IMR-90 (cell line): ENCODE data around the gene ASB7. TPM values are rescaled to one million over a fixed set of nuclear protein-coding genes. Genes with fewer than 3 reads are reported as not detected.

ENCODE experiments used
- ATAC-seq: fragments of 200-7000 bp; cut with Tn5 transposase; 2 replicates; pipeline ENCODE4 v1.9.1; 2020; ENCODE audit warnings: low read depth, mild to moderate bottlenecking, moderate library complexity
- BruUV-seq: library from RNA; stranded (reverse); fragments of 400-500 nt; replicated peaks from 2 replicates; lab custom pipeline; 2021; lab: Mats Ljungman, UMichigan
- CTCF ChIA-PET: fragments of 300-600 bp; formaldehyde crosslinking; extraction: SDS; loops from one replicate; lab custom pipeline; 2021; ENCODE audit warnings: antibody characterized with exemption; lab: Yijun Ruan, JAX
- POLR2A ChIA-PET: fragments of 300-600 bp; sonication (Branson Sonifier 250); formaldehyde crosslinking; loops from one replicate; lab custom pipeline; 2022; ENCODE audit warnings: antibody characterized with exemption; ENCODE audit not compliant: unreplicated experiment; lab: Charles Lee
- DNase-seq: peaks from one replicate; pipeline ENCODE4 v3.0.0; 2013
- H2AFZ ChIP-seq: replicated peaks from 2 replicates; pipeline ENCODE3; 2013; ENCODE audit warnings: low read length, mild to moderate bottlenecking; ENCODE audit not compliant: poor library complexity
- H2AK5ac ChIP-seq: 2 replicates; pipeline ENCODE4 v1.6.1; 2013; ENCODE audit warnings: low read depth, low read length, inconsistent platforms
- H2AK9ac ChIP-seq: replicated peaks from 2 replicates; pipeline ENCODE3; 2013; ENCODE audit warnings: mild to moderate bottlenecking, low read depth, low read length, moderate library complexity; ENCODE audit not compliant: poor library complexity
- H2BK120ac ChIP-seq: 2 replicates; pipeline ENCODE4 v1.6.1; 2013; ENCODE audit warnings: low read depth, low read length, inconsistent platforms
- H2BK15ac ChIP-seq: 3 replicates; pipeline ENCODE4 v1.6.1; 2013; ENCODE audit warnings: low read depth, low read length, inconsistent platforms
- H2BK20ac ChIP-seq: 2 replicates; pipeline ENCODE4 v1.6.1; 2013; ENCODE audit warnings: low read depth, mild to moderate bottlenecking, inconsistent platforms, low read length, moderate library complexity
- H2BK5ac ChIP-seq: 2 replicates; pipeline ENCODE4 v1.6.1; 2013; ENCODE audit warnings: mild to moderate bottlenecking, low read depth, low read length, inconsistent platforms; ENCODE audit not compliant: poor library complexity, severe bottlenecking
- H3K14ac ChIP-seq: replicated peaks from 2 replicates; pipeline ENCODE4 v1.6.1; 2013; ENCODE audit warnings: low read depth, low read length, inconsistent platforms
- H3K18ac ChIP-seq: 2 replicates; pipeline ENCODE4 v1.6.1; 2013; ENCODE audit warnings: low read depth, low read length, control low read depth
- H3K23ac ChIP-seq: 2 replicates; pipeline ENCODE4 v1.6.1; 2013; ENCODE audit warnings: low read depth, low read length, inconsistent platforms
- H3K27ac ChIP-seq: 2 replicates; pipeline ENCODE4 v1.5.1; 2013; ENCODE audit warnings: mild to moderate bottlenecking, control low read depth, low read length; ENCODE audit not compliant: insufficient read depth
- H3K27me3 ChIP-seq: 2 replicates; pipeline ENCODE4 v1.6.1; 2013; ENCODE audit warnings: low read length; ENCODE audit not compliant: control insufficient read depth, insufficient read depth
- H3K36me3 ChIP-seq: 2 replicates; pipeline ENCODE4 v1.6.1; 2013; ENCODE audit warnings: low read length, mixed read lengths; ENCODE audit not compliant: control insufficient read depth, insufficient read depth
- H3K4ac ChIP-seq: 2 replicates; pipeline ENCODE4 v1.6.1; 2013; ENCODE audit warnings: low read depth, low read length, inconsistent platforms
- H3K4me1 ChIP-seq: 2 replicates; pipeline ENCODE4 v1.6.1; 2013; ENCODE audit warnings: low read length, mixed read lengths; ENCODE audit not compliant: control insufficient read depth, insufficient read depth
- H3K4me2 ChIP-seq: 2 replicates; pipeline ENCODE4 v1.6.1; 2013; ENCODE audit warnings: low read depth, mild to moderate bottlenecking, control low read depth, low read length, moderate library complexity
- H3K4me3 ChIP-seq: 2 replicates; pipeline ENCODE4 v1.5.1; 2013; ENCODE audit warnings: low read depth, mild to moderate bottlenecking, control low read depth, low read length, moderate library complexity; ENCODE audit not compliant: insufficient read depth
- H3K56ac ChIP-seq: 2 replicates; pipeline ENCODE4 v1.6.1; 2013; ENCODE audit warnings: low read length, inconsistent platforms; ENCODE audit not compliant: insufficient read depth; ENCODE audit errors: extremely low read depth
- H3K79me1 ChIP-seq, 2 experiments: 2 replicates each; pipeline ENCODE4 v1.6.1; 2013; ENCODE audit warnings: low read length in 2 of 2, inconsistent platforms in 1 of 2, low read depth in 1 of 2
- H3K9ac ChIP-seq: 2 replicates; pipeline ENCODE4 v1.6.1; 2013; ENCODE audit warnings: low read depth, low read length, control low read depth
- H3K9me1 ChIP-seq: 2 replicates; pipeline ENCODE4 v1.6.1; 2013; ENCODE audit warnings: low read length, inconsistent platforms; ENCODE audit not compliant: insufficient read depth
- H3K9me3 ChIP-seq: 2 replicates; pipeline ENCODE4 v1.6.1; 2013; ENCODE audit warnings: low read length; ENCODE audit not compliant: control insufficient read depth, insufficient read depth
- H4K20me1 ChIP-seq: 2 replicates; pipeline ENCODE4 v1.6.1; 2013; ENCODE audit warnings: low read length, inconsistent platforms; ENCODE audit not compliant: insufficient read depth
- H4K5ac ChIP-seq: 2 replicates; pipeline ENCODE4 v1.6.1; 2013; ENCODE audit warnings: mild to moderate bottlenecking, low read depth, low read length, control low read depth
- H4K8ac ChIP-seq, 2 experiments: 2 replicates each; pipeline ENCODE4 v1.6.1; 2013; ENCODE audit warnings: low read depth in 2 of 2, low read length in 2 of 2, control low read depth in 1 of 2, inconsistent platforms in 1 of 2
- H4K91ac ChIP-seq: 2 replicates; pipeline ENCODE4 v1.6.1; 2013; ENCODE audit warnings: low read depth, low read length, inconsistent platforms; ENCODE audit not compliant: insufficient read depth
- BHLHE40 ChIP-seq: fragments of 150-350 bp; IDR thresholded peaks from 2 replicates; pipeline ENCODE4 v1.6.1; 2016; ENCODE audit warnings: mild to moderate bottlenecking, low read depth, low read length
- CEBPB ChIP-seq: IDR thresholded peaks from 2 replicates; pipeline ENCODE4 v1.6.1; 2012; ENCODE audit warnings: low read depth, low read length, improper control_type of control experiment
- CHD1 ChIP-seq: IDR thresholded peaks from 2 replicates; pipeline ENCODE4 v1.6.1; 2012; ENCODE audit warnings: low read depth, low read length, improper control_type of control experiment
- FOS ChIP-seq: fragments of 150-350 bp; IDR thresholded peaks from 2 replicates; pipeline ENCODE4 v1.6.1; 2016; ENCODE audit warnings: low read depth, low read length
- MAFK ChIP-seq: IDR thresholded peaks from 2 replicates; pipeline ENCODE4 v1.6.1; 2012; ENCODE audit warnings: low read depth, low read length, improper control_type of control experiment
- NFE2L2 ChIP-seq: fragments of 150-350 bp; IDR thresholded peaks from 2 replicates; pipeline ENCODE4 v1.6.1; 2016; ENCODE audit warnings: low read depth, mild to moderate bottlenecking, low read length
- RCOR1 ChIP-seq: IDR thresholded peaks from 2 replicates; pipeline ENCODE4 v1.6.1; 2012; ENCODE audit warnings: mild to moderate bottlenecking, low read length, improper control_type of control experiment; ENCODE audit not compliant: insufficient replicate concordance
- USF2 ChIP-seq: fragments of 150-350 bp; IDR thresholded peaks from 2 replicates; pipeline ENCODE4 v1.6.1; 2017; ENCODE audit warnings: mild to moderate bottlenecking, antibody characterized with exemption, low read length, low read depth
- WGBS, 2 experiments: methylation state at CpG; one replicate each; pipeline versions ENCODE4 v1.1.5 to v1.1.7; 2013; ENCODE audit warnings: missing lambda C conversion rate in 2 of 2; ENCODE audit not compliant: insufficient read length in 1 of 2; ENCODE audit errors: extremely low coverage in 2 of 2; 5-methylcytosine and 5-hydroxymethylcytosine counted together
- dilution Hi-C: fragments of 300-500 bp; cut with HindIII; formaldehyde crosslinking; loops from one replicate; pipeline ENCODE4 v1.14.3; 2018; ENCODE audit warnings: low sequenced_read_pairs; ENCODE audit not compliant: unreplicated experiment
- in situ Hi-C: fragments of 300-500 bp; cut with MboI; formaldehyde crosslinking; loops from 3 replicates; pipeline ENCODE4 v1.14.3; 2019; ENCODE audit warnings: low sequenced_read_pairs, inconsistent platforms, mixed read lengths
- intact Hi-C: fragments of 100-400 bp; cut with micrococcal nuclease; formaldehyde crosslinking; loops from 2 replicates; pipeline ENCODE4 v1.10.0; 2022
- polyA plus RNA-seq, 3 experiments: library from polyadenylated mRNA; depleted of rRNA; stranded (reverse); fragments of >200 nt; gene quantifications; 2 replicates each; pipeline ENCODE4 v1.2.3, GENCODE V29; 2012; ENCODE audit warnings: low replicate concordance in 1 of 3
- total RNA-seq: library from RNA; depleted of rRNA; stranded (reverse); fragments of >200 nt; gene quantifications from 2 replicates; pipeline ENCODE4 v1.2.3, GENCODE V29; 2012
- TF ChIP-seq, protein P1 (sequence below): fragments of 150-350 bp; IDR thresholded peaks from 2 replicates; pipeline ENCODE4 v1.6.1; 2016; ENCODE audit warnings: low read depth, mild to moderate bottlenecking, low read length, moderate library complexity, borderline replicate concordance

Gene ASB7
- total and polyA plus RNA-seq, 2 of the 4 experiments (the other 2 are of a cell fraction) = 7.7 to 16.7 TPM

- intact Hi-C loops = no loop called here
- no peak overlapping the region for H2AK9ac ChIP-seq
- in situ Hi-C loops = no loop called here
- H2BK20ac ChIP-seq = no peak overlapping the region
- ChIA-PET CTCF (no interaction called here), POLR2A (no interaction called here)
- H3K4me3 ChIP-seq = no peak overlapping the region
- no peak overlapping the region for H3K4ac ChIP-seq
- no peak overlapping the region for H3K4me2 ChIP-seq
- no peak for DNase-seq
- H2AFZ ChIP-seq = no peak overlapping the region
- no peak overlapping the region for H3K27ac ChIP-seq
- H3K79me1 ChIP-seq = peaks cover 4% of the 10 kb centered on the region in 2 experiments; a peak in 3 of 4 replicates
- H3K23ac ChIP-seq = no peak overlapping the region
- H4K5ac ChIP-seq = no peak overlapping the region
- H3K36me3 ChIP-seq = peaks cover 4% of the 10 kb centered on the region; the same call in 1 of the 2 replicates
- no peaks in the 10 kb centered on the region for H3K27me3 ChIP-seq
- no peaks in the 10 kb centered on the region for H3K4me1 ChIP-seq
- H3K18ac ChIP-seq = no peak overlapping the region
- ATAC-seq = no peak
- H2BK5ac ChIP-seq = no peak overlapping the region
- BruUV-seq = no TSS peak
- H3K9ac ChIP-seq = no peak overlapping the region
- 100% methylated on average over 2 of the region's 5 CpGs; no CpG with 5 or more reads in 1 of the 2 experiments for WGBS, 2 experiments
- H3K56ac ChIP-seq = no peak overlapping the region
- dilution Hi-C loops = no loop called here
- H2BK15ac ChIP-seq = no peak overlapping the region
- no peak overlapping the region for H4K91ac ChIP-seq
- H3K14ac ChIP-seq = no peak overlapping the region
- no peak for TF ChIP-seq NFE2L2
- TF ChIP-seq, protein P1, sequence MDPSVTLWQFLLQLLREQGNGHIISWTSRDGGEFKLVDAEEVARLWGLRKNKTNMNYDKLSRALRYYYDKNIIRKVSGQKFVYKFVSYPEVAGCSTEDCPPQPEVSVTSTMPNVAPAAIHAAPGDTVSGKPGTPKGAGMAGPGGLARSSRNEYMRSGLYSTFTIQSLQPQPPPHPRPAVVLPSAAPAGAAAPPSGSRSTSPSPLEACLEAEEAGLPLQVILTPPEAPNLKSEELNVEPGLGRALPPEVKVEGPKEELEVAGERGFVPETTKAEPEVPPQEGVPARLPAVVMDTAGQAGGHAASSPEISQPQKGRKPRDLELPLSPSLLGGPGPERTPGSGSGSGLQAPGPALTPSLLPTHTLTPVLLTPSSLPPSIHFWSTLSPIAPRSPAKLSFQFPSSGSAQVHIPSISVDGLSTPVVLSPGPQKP = no peak
- TF ChIP-seq MAFK = no peak
- TF ChIP-seq USF2 = no peak
- no peak for TF ChIP-seq BHLHE40
- TF ChIP-seq RCOR1 = no peak
- no peak for TF ChIP-seq FOS
- TF ChIP-seq CHD1 = no peak
- 0 out of 2 replicates have a peak, but pooled peaks have one; percentile 46 for TF ChIP-seq CEBPB
- 0 out of 2 replicates have a peak, but pooled peaks cover 2% of the 10 kb centered on the region for H3K9me1 ChIP-seq
- no peaks in the 10 kb centered on the region for H3K9me3 ChIP-seq
- no peak overlapping the region for H2AK5ac ChIP-seq
- H4K20me1 ChIP-seq = no peaks in the 10 kb centered on the region; the same call in 1 of the 2 replicates
- H2BK120ac ChIP-seq = no peak overlapping the region
- H4K8ac ChIP-seq = no peak overlapping the region
These were observed 20.9 kb downstream of the ASB7 start for GRCh38 chr15:100623301-100623700.
